ENCODE measurements around the gene KSR1. TPM values are rescaled to one million over a fixed set of nuclear protein-coding genes. Genes with fewer than 3 reads are reported as not detected.

KSR1 gene
- polyA plus RNA-seq, 1 experiment: 28.2 TPM

GRCh38 chr17:27538156-27538955, 82.1 kb downstream of the KSR1 start:
- H3K9me3 ChIP-seq (ENCODE audit: control insufficient read depth, insufficient read depth, low read length): no peaks in the 10 kb centered on the region
- no peak overlapping the region for H3K27ac ChIP-seq (ENCODE audit: low read depth, low read length)
- no peak overlapping the region for H3K4me3 ChIP-seq (ENCODE audit: low read depth, low read length)
- no peaks in the 10 kb centered on the region for H3K27me3 ChIP-seq (ENCODE audit: control insufficient read depth, insufficient read depth, low read length)
- CTCF ChIA-PET: no interaction called here
- no peak for TF ChIP-seq CTCF (IDR thresholded peaks at IDR 0.05; ENCODE audit: low read depth, low read length)
- POLR2A ChIA-PET: no interaction called here
- no peak for DNase-seq (ENCODE audit: low read depth, low spot score)

GRCh38 chr17:27539152-27539551, 82.9 kb downstream of the KSR1 start:
- Histone ChIP-seq H3K27me3 (ENCODE audit: control insufficient read depth, insufficient read depth, low read length) (no peaks in the 10 kb centered on the region), H3K27ac (ENCODE audit: low read depth, low read length) (no peak overlapping the region), H3K4me3 (ENCODE audit: low read depth, low read length) (no peak overlapping the region), H3K9me3 (ENCODE audit: control insufficient read depth, insufficient read depth, low read length) (no peaks in the 10 kb centered on the region)
- POLR2A ChIA-PET: interaction anchor here (1.8 kb wide), 1 partner anchor 93 kb away, joined by 10 read pairs; no protein-coding TSS in a partner anchor
- CTCF ChIA-PET: interaction anchor here (1.9 kb wide), 1 partner anchor 60 kb away, joined by 7 read pairs; no protein-coding TSS in a partner anchor
- DNase-seq (ENCODE audit: low read depth, low spot score): no peak
- no peak for TF ChIP-seq CTCF (IDR thresholded peaks at IDR 0.05; ENCODE audit: low read depth, low read length)

- POLR2A ChIA-PET: interaction anchor here (0.8 to 1.8 kb wide), 9 partner anchors 11 to 104 kb away, joined by 3 to 14 read pairs (median 4); partner anchors contain the start of gene KSR1
Observed at GRCh38 chr17:27539794-27540317, 83.6 kb downstream of the KSR1 start.

GRCh38 chr17:27540318-27541101, 84.3 kb downstream of the KSR1 start:
- Histone ChIP-seq H3K9me3 (ENCODE audit: control insufficient read depth, insufficient read depth, low read length) (no peaks in the 10 kb centered on the region), H3K27ac (ENCODE audit: low read depth, low read length) (peak overlapping the region; percentile 95), H3K27me3 (ENCODE audit: control insufficient read depth, insufficient read depth, low read length) (no peaks in the 10 kb centered on the region), H3K4me3 (ENCODE audit: low read depth, low read length) (peak overlapping the region; percentile 48)
- ChIA-PET CTCF (interaction anchor here (0.5 to 1.9 kb wide), 4 partner anchors 37 to 303 kb away, joined by 3 to 7 read pairs (median 4); no protein-coding TSS in a partner anchor), POLR2A (interaction anchor here (0.8 to 1.8 kb wide), 10 partner anchors 8 to 105 kb away, joined by 3 to 14 read pairs (median 4); partner anchors contain the start of gene KSR1)
- TF ChIP-seq CTCF (IDR thresholded peaks at IDR 0.05; ENCODE audit: low read depth, low read length): no peak
- DNase-seq (ENCODE audit: low read depth, low spot score): peak; percentile 99

More at GRCh38 chr17:27539794-27540317, 83.6 kb downstream of the KSR1 start:
- H3K27ac ChIP-seq (ENCODE audit: low read depth, low read length): peak overlapping the region; percentile 92
- H3K9me3 ChIP-seq (ENCODE audit: control insufficient read depth, insufficient read depth, low read length): no peaks in the 10 kb centered on the region
- no peak for TF ChIP-seq CTCF (IDR thresholded peaks at IDR 0.05; ENCODE audit: low read depth, low read length)
- H3K4me3 ChIP-seq (ENCODE audit: low read depth, low read length): no peak overlapping the region
- DNase-seq (ENCODE audit: low read depth, low spot score): no peak
- CTCF ChIA-PET: interaction anchor here (0.5 to 1.9 kb wide), 4 partner anchors 37 to 302 kb away, joined by 3 to 7 read pairs (median 4); no protein-coding TSS in a partner anchor
- H3K27me3 ChIP-seq (ENCODE audit: control insufficient read depth, insufficient read depth, low read length): no peaks in the 10 kb centered on the region

All from AG04450 (cell line).